Measurements from ENCODE around the gene FAM184A.
"Not testable (repeated sequence)": the region's sequence is repeated elsewhere in the genome, so short reads cannot be mapped to it uniquely, and the experiment has no call there.

FAM184A gene

GRCh38 chr6:119078376-119079282 lies at the start of gene FAM184A:
Gene FAM184A (minus strand): TSS chr6:119078664. CDS start chr6:119078299, 365 bp downstream.
- Histone ChIP-seq H3K27ac (ENCODE audit: low read depth, low read length) (peak within 1 kb of the TSS; percentile 76), H3K36me3 (ENCODE audit: control insufficient read depth, insufficient read depth, low read length) (no peaks in the 10 kb centered on the region), H3K9ac (ENCODE audit: low read length) (peak within 1 kb of the TSS; percentile 76), H3K4me3 (ENCODE audit: low read length) (peak within 1 kb of the TSS; percentile 94), H3K4me1 (ENCODE audit: control insufficient read depth, insufficient read depth, low read length) (peaks cover 3% of the 10 kb centered on the region), H3K27me3 (ENCODE audit: control insufficient read depth, insufficient read depth, low read length) (peaks cover 2% of the 10 kb centered on the region)

- Histone ChIP-seq H3K4me1 (ENCODE audit: control insufficient read depth, insufficient read depth, low read length) (no peaks in the 10 kb centered on the region), H3K27ac (ENCODE audit: low read depth, low read length) (no peak overlapping the region), H3K36me3 (ENCODE audit: control insufficient read depth, insufficient read depth, low read length) (no peaks in the 10 kb centered on the region), H3K9ac (ENCODE audit: low read length) (no peak overlapping the region), H3K4me3 (ENCODE audit: low read length) (no peak overlapping the region), H3K27me3 (ENCODE audit: control insufficient read depth, insufficient read depth, low read length) (no peaks in the 10 kb centered on the region)
These were observed 49.2 kb upstream of the FAM184A start for GRCh38 chr6:119127627-119128026.

DNA sequence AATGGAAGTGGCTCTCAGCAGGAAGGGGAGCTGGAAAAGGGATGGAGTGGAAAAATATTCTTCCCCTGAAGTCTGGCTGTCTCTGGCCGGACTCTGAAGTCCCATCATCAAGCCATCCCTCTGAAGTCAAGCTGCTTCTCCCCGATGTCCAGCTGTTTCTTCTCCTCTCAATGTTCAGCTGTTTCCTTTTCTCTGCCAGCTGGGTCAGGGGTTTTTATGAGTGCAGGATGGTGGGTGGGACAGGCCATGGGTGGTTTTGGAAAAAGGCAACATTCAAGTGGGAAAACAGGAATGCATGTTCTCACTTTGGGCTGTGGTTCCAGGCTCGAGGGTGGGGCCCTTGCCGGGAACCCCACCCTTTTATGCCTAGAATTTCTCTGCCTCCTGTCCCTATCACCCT lies 48.4 kb upstream of the FAM184A start:
- Histone ChIP-seq H3K36me3 (ENCODE audit: control insufficient read depth, insufficient read depth, low read length) (no peaks in the 10 kb centered on the region), H3K4me3 (ENCODE audit: low read length) (no peak overlapping the region), H3K27ac (ENCODE audit: low read depth, low read length) (no peak overlapping the region), H3K4me1 (ENCODE audit: control insufficient read depth, insufficient read depth, low read length) (no peaks in the 10 kb centered on the region), H3K27me3 (ENCODE audit: control insufficient read depth, insufficient read depth, low read length) (no peaks in the 10 kb centered on the region), H3K9ac (ENCODE audit: low read length) (no peak overlapping the region)

- Histone ChIP-seq H3K9ac (ENCODE audit: low read length) (no peak overlapping the region), H3K36me3 (ENCODE audit: control insufficient read depth, insufficient read depth, low read length) (no peaks in the 10 kb centered on the region)
These were observed 47.7 kb upstream of the FAM184A start for GRCh38 chr6:119126140-119126539.

GRCh38 chr6:119125576-119125975 lies 47.1 kb upstream of the FAM184A start:
- Histone ChIP-seq H3K4me3 (ENCODE audit: low read length) (no peak overlapping the region), H3K27me3 (ENCODE audit: control insufficient read depth, insufficient read depth, low read length) (no peaks in the 10 kb centered on the region), H3K9ac (ENCODE audit: low read length) (no peak overlapping the region)

More at GRCh38 chr6:119126140-119126539, 47.7 kb upstream of the FAM184A start:
- H3K27me3 ChIP-seq (ENCODE audit: control insufficient read depth, insufficient read depth, low read length): no peaks in the 10 kb centered on the region
- H3K4me3 ChIP-seq (ENCODE audit: low read length): no peak overlapping the region
- H3K4me1 ChIP-seq (ENCODE audit: control insufficient read depth, insufficient read depth, low read length): no peaks in the 10 kb centered on the region
- H3K27ac ChIP-seq (ENCODE audit: low read depth, low read length): no peak overlapping the region

GRCh38 chr6:119124079-119124824 lies 45.8 kb upstream of the FAM184A start:
- Histone ChIP-seq H3K9ac (ENCODE audit: low read length) (no peak overlapping the region), H3K36me3 (ENCODE audit: control insufficient read depth, insufficient read depth, low read length) (no peaks in the 10 kb centered on the region), H3K4me1 (ENCODE audit: control insufficient read depth, insufficient read depth, low read length) (no peaks in the 10 kb centered on the region), H3K4me3 (ENCODE audit: low read length) (no peak overlapping the region), H3K27me3 (ENCODE audit: control insufficient read depth, insufficient read depth, low read length) (no peaks in the 10 kb centered on the region), H3K27ac (ENCODE audit: low read depth, low read length) (no peak overlapping the region)

More at GRCh38 chr6:119125576-119125975, 47.1 kb upstream of the FAM184A start:
- Histone ChIP-seq H3K4me1 (ENCODE audit: control insufficient read depth, insufficient read depth, low read length) (no peaks in the 10 kb centered on the region), H3K27ac (ENCODE audit: low read depth, low read length) (no peak overlapping the region), H3K36me3 (ENCODE audit: control insufficient read depth, insufficient read depth, low read length) (no peaks in the 10 kb centered on the region)

DNA sequence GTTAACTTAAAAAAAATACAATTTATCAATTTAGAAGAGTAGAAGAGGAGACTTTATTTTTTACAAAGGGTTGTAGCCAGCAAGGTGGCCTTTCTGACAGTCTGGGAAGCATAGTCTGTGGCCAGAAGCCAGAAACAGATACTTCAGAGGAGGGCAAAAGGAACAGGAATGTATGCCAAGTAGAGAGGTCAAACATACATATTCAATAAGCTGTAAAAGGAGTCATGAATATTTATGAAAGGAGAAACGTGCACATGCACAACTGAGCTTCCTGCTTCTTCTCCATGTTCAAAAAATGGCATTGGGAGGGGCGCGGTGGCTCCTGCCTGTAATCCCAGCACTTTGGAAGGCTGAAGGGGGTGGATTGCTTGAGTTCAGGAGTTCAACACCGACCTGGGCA lies 43.9 kb upstream of the FAM184A start:
- no peak overlapping the region for H3K9ac ChIP-seq (ENCODE audit: low read length)
- no peak overlapping the region for H3K4me3 ChIP-seq (ENCODE audit: low read length)
- H3K36me3 ChIP-seq (ENCODE audit: control insufficient read depth, insufficient read depth, low read length): no peaks in the 10 kb centered on the region
- H3K4me1 ChIP-seq (ENCODE audit: control insufficient read depth, insufficient read depth, low read length): no peaks in the 10 kb centered on the region
- no peak overlapping the region for H3K27ac ChIP-seq (ENCODE audit: low read depth, low read length)
- no peaks in the 10 kb centered on the region for H3K27me3 ChIP-seq (ENCODE audit: control insufficient read depth, insufficient read depth, low read length)

GRCh38 chr6:119121367-119121766 lies 42.9 kb upstream of the FAM184A start:
- Histone ChIP-seq H3K4me3 (ENCODE audit: low read length) (no peak overlapping the region), H3K36me3 (ENCODE audit: control insufficient read depth, insufficient read depth, low read length) (no peaks in the 10 kb centered on the region), H3K9ac (ENCODE audit: low read length) (no peak overlapping the region), H3K27ac (ENCODE audit: low read depth, low read length) (no peak overlapping the region), H3K4me1 (ENCODE audit: control insufficient read depth, insufficient read depth, low read length) (no peaks in the 10 kb centered on the region), H3K27me3 (ENCODE audit: control insufficient read depth, insufficient read depth, low read length) (no peaks in the 10 kb centered on the region)

- no peaks in the 10 kb centered on the region for H3K36me3 ChIP-seq (ENCODE audit: control insufficient read depth, insufficient read depth, low read length)
- no peaks in the 10 kb centered on the region for H3K4me1 ChIP-seq (ENCODE audit: control insufficient read depth, insufficient read depth, low read length)
- H3K9ac ChIP-seq (ENCODE audit: low read length): no peak overlapping the region
- H3K27ac ChIP-seq (ENCODE audit: low read depth, low read length): no peak overlapping the region
- no peak overlapping the region for H3K4me3 ChIP-seq (ENCODE audit: low read length)
- H3K27me3 ChIP-seq (ENCODE audit: control insufficient read depth, insufficient read depth, low read length): no peaks in the 10 kb centered on the region
These were observed 41.5 kb upstream of the FAM184A start for GRCh38 chr6:119119989-119120388.

DNA sequence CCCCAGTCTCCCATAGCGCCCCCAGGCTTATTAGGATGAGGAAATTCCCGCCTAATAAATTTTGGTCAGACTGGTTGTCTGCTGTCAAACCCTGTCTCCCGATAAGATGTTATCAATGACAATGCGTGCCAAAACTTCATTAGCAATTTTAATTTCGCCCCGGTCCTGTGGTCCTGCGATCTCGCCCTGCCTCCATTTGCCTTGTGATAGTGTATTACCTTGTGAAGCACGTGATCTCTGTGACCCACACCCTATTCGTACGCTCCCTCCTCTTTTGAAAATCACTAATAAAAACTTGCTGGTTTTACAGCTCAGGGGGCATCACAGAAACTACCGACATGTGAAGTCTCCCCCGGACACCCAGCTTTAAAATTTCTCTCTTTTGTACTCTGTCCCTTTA lies 40.6 kb upstream of the FAM184A start:
- not testable (repeated sequence) for H3K4me1 ChIP-seq (ENCODE audit: control insufficient read depth, insufficient read depth, low read length); H3K27ac ChIP-seq (ENCODE audit: low read depth, low read length); H3K27me3 ChIP-seq (ENCODE audit: control insufficient read depth, insufficient read depth, low read length); H3K9ac ChIP-seq (ENCODE audit: low read length); H3K36me3 ChIP-seq (ENCODE audit: control insufficient read depth, insufficient read depth, low read length); H3K4me3 ChIP-seq (ENCODE audit: low read length)

- no peaks in the 10 kb centered on the region for H3K36me3 ChIP-seq (ENCODE audit: control insufficient read depth, insufficient read depth, low read length)
- H3K27ac ChIP-seq (ENCODE audit: low read depth, low read length): no peak overlapping the region
- H3K9ac ChIP-seq (ENCODE audit: low read length): no peak overlapping the region
These were observed 38.3 kb upstream of the FAM184A start for GRCh38 chr6:119116712-119117281.

GRCh38 chr6:119113961-119114360 lies 35.5 kb upstream of the FAM184A start:
- H3K27ac ChIP-seq (ENCODE audit: low read depth, low read length): no peak overlapping the region
- no peak overlapping the region for H3K9ac ChIP-seq (ENCODE audit: low read length)
- no peaks in the 10 kb centered on the region for H3K4me1 ChIP-seq (ENCODE audit: control insufficient read depth, insufficient read depth, low read length)
- H3K27me3 ChIP-seq (ENCODE audit: control insufficient read depth, insufficient read depth, low read length): no peaks in the 10 kb centered on the region
- H3K4me3 ChIP-seq (ENCODE audit: low read length): no peak overlapping the region
- no peaks in the 10 kb centered on the region for H3K36me3 ChIP-seq (ENCODE audit: control insufficient read depth, insufficient read depth, low read length)

More at GRCh38 chr6:119116712-119117281, 38.3 kb upstream of the FAM184A start:
- H3K27me3 ChIP-seq (ENCODE audit: control insufficient read depth, insufficient read depth, low read length): no peaks in the 10 kb centered on the region
- no peak overlapping the region for H3K4me3 ChIP-seq (ENCODE audit: low read length)
- H3K4me1 ChIP-seq (ENCODE audit: control insufficient read depth, insufficient read depth, low read length): no peaks in the 10 kb centered on the region

All from rectal smooth muscle tissue (tissue), 1 donor.